Upper lobe of left lung (tissue), 6 donors: ENCODE measurements around the gene RALGAPB. TPM values are rescaled to one million over a fixed set of nuclear protein-coding genes. Genes with fewer than 3 reads are reported as not detected.

Experiments used
- ATAC-seq, 2 donors: fragments of 200-7000 bp; cut with Tn5 transposase; one replicate each; pipeline ENCODE4 v1.9.1; 2022; ENCODE audit warnings: mild to moderate bottlenecking in 2 of 2, moderate library complexity in 2 of 2; ENCODE audit not compliant: low FRiP score in 2 of 2
- DNase-seq, 2 donors: peaks; one replicate each; pipeline ENCODE4 v3.0.0-alpha.2; 2019 to 2020
- H3K27ac ChIP-seq, 4 donors: fragments of 200-600 bp; sonication (generic); one replicate each; pipeline ENCODE4 v1.5.1; 2016 to 2019
- H3K27me3 ChIP-seq, 4 donors: fragments of 200-600 bp; sonication (generic); one replicate each; pipeline ENCODE4 v1.5.1; 2017 to 2019
- H3K36me3 ChIP-seq, 4 donors: fragments of 200-600 bp; sonication (generic); one replicate each; pipeline ENCODE4 v1.5.1; 2016 to 2019
- H3K4me1 ChIP-seq, 4 donors: fragments of 200-600 bp; sonication (generic); one replicate each; pipeline ENCODE4 v1.5.1; 2018 to 2019
- H3K4me3 ChIP-seq, 4 donors: fragments of 200-600 bp; sonication (generic); one replicate each; pipeline ENCODE4 v1.5.1; 2017 to 2019; ENCODE audit warnings: mild to moderate bottlenecking in 2 of 4, moderate library complexity in 1 of 4
- H3K9me3 ChIP-seq, 4 donors: fragments of 200-600 bp; sonication (generic); one replicate each; pipeline ENCODE4 v1.5.1; 2018 to 2019
- CTCF ChIP-seq, 6 experiments: fragments of 450-650 bp in 4 of 6; fragments of 200-600 bp in 2 of 6; sonication (generic) in 2 of 6; IDR thresholded peaks; one replicate each; pipeline ENCODE4 v1.5.1; 2016 to 2019; ENCODE audit warnings: antibody characterized with exemption in 6 of 6
- EP300 ChIP-seq, 4 donors: sonication (generic); formaldehyde crosslinking; IDR thresholded peaks; one replicate each; pipeline ENCODE4 v1.5.1; 2017; ENCODE audit warnings: antibody characterized with exemption in 4 of 4, control low read depth in 2 of 4
- POLR2A ChIP-seq, 4 donors: fragments of 450-650 bp; IDR thresholded peaks; one replicate each; pipeline ENCODE4 v1.5.1; 2016 to 2017; ENCODE audit warnings: antibody characterized with exemption in 4 of 4, mild to moderate bottlenecking in 2 of 4
- POLR2AphosphoS5 ChIP-seq, 2 donors: sonication (generic); formaldehyde crosslinking; IDR thresholded peaks; one replicate each; pipeline ENCODE4 v1.5.1; 2017; ENCODE audit warnings: antibody characterized with exemption in 2 of 2
- WGBS, 2 donors: methylation state at CpG; one replicate each; pipeline ENCODE4 v1.1.5; 2017 to 2018; 5-methylcytosine and 5-hydroxymethylcytosine counted together
- total RNA-seq, 6 donors: library from RNA; depleted of rRNA in 4 of 6; stranded (reverse); fragments of >200 nt in 4 of 6; gene quantifications; one replicate each; pipeline versions ENCODE4 v1.1.0 to v1.2.1, GENCODE V29; 2016 to 2021
- donor health status: DM: no; HTN: no; CAD: no; lungs with moderate emphysema.
- donor health status: DM: no; HTN: yes; CAD: no; lungs with severe emphysema.

The RALGAPB gene
- total RNA-seq, 6 donors from 2014 or later = 27.0 to 76.5 (median 32.1) TPM

- ATAC-seq (no peak), DNase-seq (no peak)
- Histone ChIP-seq H3K9me3 (no peaks in the 10 kb centered on the region), H3K36me3 (peaks cover 16 to 68% (median 24%) of the 10 kb centered on the region in 4 donors), H3K27me3 (no peaks in the 10 kb centered on the region), H3K27ac (no peak overlapping the region), H3K4me1 (no peaks in the 10 kb centered on the region), H3K4me3 (no peak overlapping the region)
- TF ChIP-seq CTCF (IDR thresholded peaks at IDR 0.05) (no peak), POLR2A (IDR thresholded peaks at IDR 0.05) (no peak), EP300 (IDR thresholded peaks at IDR 0.05) (no peak), POLR2AphosphoS5 (IDR thresholded peaks at IDR 0.05) (no peak)
- WGBS, 2 donors = 87 to 90% methylated on average over 4 of the region's 4 CpGs
Measured at GRCh38 chr20:38514185-38514584, 41.5 kb downstream of the RALGAPB start.

- DNase-seq (no peak), ATAC-seq (no peak)
- peaks cover 14 to 65% (median 20%) of the 10 kb centered on the region in 4 donors for H3K36me3 ChIP-seq
- H3K9me3 ChIP-seq = no peaks in the 10 kb centered on the region
- TF ChIP-seq POLR2AphosphoS5 (IDR thresholded peaks at IDR 0.05) (no peak), POLR2A (IDR thresholded peaks at IDR 0.05) (no peak), CTCF (IDR thresholded peaks at IDR 0.05) (no peak), EP300 (IDR thresholded peaks at IDR 0.05) (no peak)
- no peaks in the 10 kb centered on the region for H3K27me3 ChIP-seq
- H3K4me3 ChIP-seq = no peak overlapping the region
- WGBS, 2 donors = 82 to 87% methylated on average over 3 of the region's 3 CpGs
- no peak overlapping the region for H3K27ac ChIP-seq
- H3K4me1 ChIP-seq = no peaks in the 10 kb centered on the region
Measured at GRCh38 chr20:38514947-38515346, 42.3 kb downstream of the RALGAPB start.

GRCh38 chr20:38515631-38516030 is 43.0 kb downstream of the RALGAPB start:
- H3K4me3 ChIP-seq = no peak overlapping the region
- TF ChIP-seq EP300 (IDR thresholded peaks at IDR 0.05) = no peak
- no peak for TF ChIP-seq CTCF (IDR thresholded peaks at IDR 0.05)
- TF ChIP-seq POLR2AphosphoS5 (IDR thresholded peaks at IDR 0.05) = no peak
- TF ChIP-seq POLR2A (IDR thresholded peaks at IDR 0.05) = no peak
- H3K27me3 ChIP-seq = no peaks in the 10 kb centered on the region
- 80 to 88% methylated on average over 2 of the region's 2 CpGs for whole genome bisulfite sequencing, 2 donors
- ATAC-seq (no peak), DNase-seq (no peak)
- no peak overlapping the region for H3K27ac ChIP-seq
- no peaks in the 10 kb centered on the region for H3K9me3 ChIP-seq
- H3K4me1 ChIP-seq = no peaks in the 10 kb centered on the region
- peaks cover 14 to 60% (median 17%) of the 10 kb centered on the region in 4 donors for H3K36me3 ChIP-seq

- no peaks in the 10 kb centered on the region for H3K27me3 ChIP-seq
- H3K36me3 ChIP-seq = peaks cover 14 to 74% (median 28%) of the 10 kb centered on the region in 4 donors
- no peak for TF ChIP-seq CTCF (IDR thresholded peaks at IDR 0.05)
- TF ChIP-seq POLR2A (IDR thresholded peaks at IDR 0.05) = no peak
- no peak for TF ChIP-seq EP300 (IDR thresholded peaks at IDR 0.05)
- TF ChIP-seq POLR2AphosphoS5 (IDR thresholded peaks at IDR 0.05) = no peak
- H3K27ac ChIP-seq = no peak overlapping the region
- ATAC-seq (no peak), DNase-seq (no peak)
- 89 to 96% methylated on average over 1 of the region's 1 CpG for WGBS, 2 donors
- no peak overlapping the region for H3K4me3 ChIP-seq
- H3K9me3 ChIP-seq = no peaks in the 10 kb centered on the region
- no peaks in the 10 kb centered on the region for H3K4me1 ChIP-seq
Measured at GRCh38 chr20:38519426-38519825, 46.8 kb downstream of the RALGAPB start.

GRCh38 chr20:38520261-38520660 is 47.6 kb downstream of the RALGAPB start:
- Histone ChIP-seq H3K27ac (no peak overlapping the region), H3K4me3 (no peak overlapping the region), H3K9me3 (no peaks in the 10 kb centered on the region), H3K36me3 (peaks cover 16 to 83% (median 31%) of the 10 kb centered on the region in 4 donors), H3K27me3 (no peaks in the 10 kb centered on the region), H3K4me1 (no peaks in the 10 kb centered on the region)
- DNase-seq (no peak), ATAC-seq (no peak)
- TF ChIP-seq EP300 (IDR thresholded peaks at IDR 0.05) (no peak), CTCF (IDR thresholded peaks at IDR 0.05) (no peak), POLR2A (IDR thresholded peaks at IDR 0.05) (no peak), POLR2AphosphoS5 (IDR thresholded peaks at IDR 0.05) (no peak)
